WTC11 (cell line): ENCODE results near the gene MRPL19. TPM values are rescaled to one million over a fixed set of nuclear protein-coding genes. Genes with fewer than 3 reads are reported as not detected.

Source experiments
- ATAC-seq: fragments of 200-7000 bp; cut with Tn5 transposase; 2 replicates; pipeline ENCODE4 v1.10.0; 2021; ENCODE audit warnings: mild to moderate bottlenecking, moderate library complexity
- CTCF ChIA-PET: fragments of 300-600 bp; sonication (Branson Sonifier 250); formaldehyde crosslinking; loops from one replicate; lab custom pipeline; 2021; ENCODE audit warnings: antibody characterized with exemption; lab: Charles Lee
- POLR2A ChIA-PET: fragments of 350-600 bp; sonication (Branson Sonifier 250); formaldehyde crosslinking; loops from one replicate; lab custom pipeline; 2021; ENCODE audit warnings: antibody characterized with exemption; lab: Charles Lee
- DNase-seq: peaks from one replicate; pipeline ENCODE4 v3.0.0; 2021; ENCODE audit warnings: low spot score
- H3K27ac Mint-ChIP-seq: 2 replicates; pipeline ENCODE4 v1.8.0; 2021; ENCODE audit warnings: mixed read lengths
- H3K27me3 Mint-ChIP-seq: 2 replicates; pipeline ENCODE4 v1.8.0; 2021; ENCODE audit warnings: low read depth, mild to moderate bottlenecking, moderate library complexity, mixed read lengths
- H3K36me3 Mint-ChIP-seq: 2 replicates; pipeline ENCODE4 v1.8.0; 2021; ENCODE audit warnings: mixed read lengths
- H3K4me1 Mint-ChIP-seq: 2 replicates; pipeline ENCODE4 v1.8.0; 2022; ENCODE audit warnings: mixed read lengths
- H3K4me3 Mint-ChIP-seq: 2 replicates; pipeline ENCODE4 v1.8.0; 2021; ENCODE audit warnings: mild to moderate bottlenecking, moderate library complexity, mixed read lengths
- H3K9me3 Mint-ChIP-seq: 2 replicates; pipeline ENCODE4 v1.8.0; 2021; ENCODE audit warnings: mixed read lengths
- ARID4B ChIP-seq: sonication (generic); formaldehyde crosslinking; IDR thresholded peaks from 2 replicates; pipeline ENCODE4 v1.8.0; 2023; ENCODE audit warnings: missing genetic modification reagents, mild to moderate bottlenecking, borderline replicate concordance
- ATF1 ChIP-seq: sonication (generic); formaldehyde crosslinking; IDR thresholded peaks from 2 replicates; pipeline ENCODE4 v1.8.1; 2023; ENCODE audit warnings: mild to moderate bottlenecking, moderate library complexity, missing genetic modification reagents
- ATF6 ChIP-seq: sonication (generic); formaldehyde crosslinking; IDR thresholded peaks from 2 replicates; pipeline ENCODE4 v1.8.1; 2023; ENCODE audit warnings: mild to moderate bottlenecking, missing genetic modification reagents
- CBFB ChIP-seq: sonication (generic); formaldehyde crosslinking; IDR thresholded peaks from 2 replicates; pipeline ENCODE4 v1.8.1; 2022; ENCODE audit warnings: mild to moderate bottlenecking, low read depth, missing genetic modification reagents
- CREM ChIP-seq: sonication (generic); formaldehyde crosslinking; IDR thresholded peaks from 2 replicates; pipeline ENCODE4 v1.8.1; 2022; ENCODE audit warnings: mild to moderate bottlenecking, missing genetic modification reagents, moderate library complexity
- E2F1 ChIP-seq: sonication (generic); formaldehyde crosslinking; IDR thresholded peaks from 2 replicates; pipeline ENCODE4 v1.8.0; 2022; ENCODE audit warnings: mild to moderate bottlenecking, missing genetic modification reagents
- EMX1 ChIP-seq: fragments of 250-450 bp; sonication (Bioruptor Pico); IDR thresholded peaks from 2 replicates; pipeline ENCODE4 v1.8.0; 2021; ENCODE audit warnings: mild to moderate bottlenecking
- ETV6 ChIP-seq: sonication (generic); formaldehyde crosslinking; IDR thresholded peaks from 2 replicates; pipeline ENCODE4 v1.8.1; 2022; ENCODE audit warnings: mild to moderate bottlenecking, missing genetic modification reagents
- GTF2I ChIP-seq: fragments of 250-450 bp; sonication (Bioruptor Pico); conservative IDR thresholded peaks from 2 replicates; pipeline ENCODE4 v1.4.0; 2021; ENCODE audit warnings: mild to moderate bottlenecking
- IRF1 ChIP-seq: sonication (generic); formaldehyde crosslinking; IDR thresholded peaks from 2 replicates; pipeline ENCODE4 v1.8.0; 2023; ENCODE audit warnings: missing genetic modification reagents
- JAZF1 ChIP-seq: fragments of 250-450 bp; sonication (Bioruptor Pico); IDR thresholded peaks from 2 replicates; pipeline ENCODE4 v1.9.0; 2021; ENCODE audit warnings: moderate library complexity, mild to moderate bottlenecking, inconsistent platforms
- MAX ChIP-seq: sonication (generic); formaldehyde crosslinking; IDR thresholded peaks from 2 replicates; pipeline ENCODE4 v1.8.0; 2022; ENCODE audit warnings: mild to moderate bottlenecking, missing genetic modification reagents
- NFATC4 ChIP-seq: fragments of 250-450 bp; sonication (Bioruptor Pico); IDR thresholded peaks from 2 replicates; pipeline ENCODE4 v1.9.0; 2021; ENCODE audit warnings: mild to moderate bottlenecking
- PREB ChIP-seq: sonication (generic); formaldehyde crosslinking; IDR thresholded peaks from 2 replicates; pipeline ENCODE4 v1.8.1; 2022; ENCODE audit warnings: mild to moderate bottlenecking, missing genetic modification reagents, moderate library complexity, borderline replicate concordance
- SMAD3 ChIP-seq: sonication (generic); formaldehyde crosslinking; IDR thresholded peaks from 2 replicates; pipeline ENCODE4 v1.8.0; 2022; ENCODE audit warnings: missing genetic modification reagents, mild to moderate bottlenecking, borderline replicate concordance
- STAT6 ChIP-seq: sonication (generic); formaldehyde crosslinking; conservative IDR thresholded peaks from 2 replicates; pipeline ENCODE4 v1.8.1; 2023; ENCODE audit warnings: mild to moderate bottlenecking, low read depth, missing genetic modification reagents, moderate library complexity
- TEAD4 ChIP-seq: sonication (generic); formaldehyde crosslinking; IDR thresholded peaks from 2 replicates; pipeline ENCODE4 v1.8.0; 2022; ENCODE audit warnings: mild to moderate bottlenecking, missing genetic modification reagents
- ZNF138 ChIP-seq: sonication (generic); formaldehyde crosslinking; conservative IDR thresholded peaks from 2 replicates; pipeline ENCODE4 v1.8.1; 2022; ENCODE audit warnings: mild to moderate bottlenecking, moderate library complexity, missing genetic modification reagents
- ZNF317 ChIP-seq: sonication (generic); formaldehyde crosslinking; IDR thresholded peaks from 2 replicates; pipeline ENCODE4 v1.8.1; 2023; ENCODE audit warnings: low read depth, mild to moderate bottlenecking, moderate library complexity, missing genetic modification reagents, borderline replicate concordance
- total RNA-seq: library from RNA; stranded (reverse); gene quantifications from 3 replicates; pipeline ENCODE4 v1.2.3, GENCODE V29; 2021

Gene MRPL19
- total RNA-seq, 1 experiment from 2014 or later = 65.8 TPM

- peaks cover 9% of the 10 kb centered on the region for H3K9me3 Mint-ChIP-seq
- TF ChIP-seq CREM (CRISPR knock-in tag) (no peak), ATF6 (CRISPR knock-in tag) (no peak), SMAD3 (CRISPR knock-in tag) (no peak), ATF1 (CRISPR knock-in tag) (no peak), NFATC4 (CRISPR knock-in tag) (no peak), TEAD4 (CRISPR knock-in tag) (no peak), STAT6 (CRISPR knock-in tag) (no peak), EMX1 (CRISPR knock-in tag) (no peak), CBFB (no peak), PREB (CRISPR knock-in tag) (no peak)
- TF ChIP-seq, all 79 proteins: peak for 0
- H3K27ac Mint-ChIP-seq = no peak overlapping the region
- CTCF ChIA-PET = no interaction called here
- no peaks in the 10 kb centered on the region for H3K4me1 Mint-ChIP-seq
- no peaks in the 10 kb centered on the region for H3K36me3 Mint-ChIP-seq
- no peak overlapping the region for H3K4me3 Mint-ChIP-seq
- ATAC-seq (no peak), DNase-seq (no peak)
- POLR2A ChIA-PET = no interaction called here
- H3K27me3 Mint-ChIP-seq = no peaks in the 10 kb centered on the region; the same call in none of the 2 replicates
These were observed 25.4 kb upstream of the MRPL19 start for GRCh38 chr2:75621228-75621627.

GRCh38 chr2:75622500-75622899, 24.1 kb upstream of the MRPL19 start:
- Mint-ChIP-seq H3K36me3 (no peaks in the 10 kb centered on the region), H3K27ac (no peak overlapping the region), H3K27me3 (no peaks in the 10 kb centered on the region; the same call in none of the 2 replicates), H3K9me3 (peaks cover 5% of the 10 kb centered on the region), H3K4me3 (no peak overlapping the region), H3K4me1 (no peaks in the 10 kb centered on the region)
- ATAC-seq (no peak), DNase-seq (no peak)
- CTCF ChIA-PET = no interaction called here
- no peak for TF ChIP-seq E2F1
- TF ChIP-seq JAZF1 = no peak
- TF ChIP-seq MAX (CRISPR knock-in tag) = no peak
- TF ChIP-seq ZNF138 (CRISPR knock-in tag) = no peak
- TF ChIP-seq IRF1 = no peak
- POLR2A ChIA-PET = no interaction called here

- ChIA-PET CTCF (no interaction called here), POLR2A (no interaction called here)
- no peaks in the 10 kb centered on the region for H3K36me3 Mint-ChIP-seq
- no peak overlapping the region for H3K4me3 Mint-ChIP-seq
- ATAC-seq (no peak), DNase-seq (no peak)
- peaks cover under 1% of the 10 kb centered on the region; the same call in 1 of the 2 replicates for H3K9me3 Mint-ChIP-seq
- no peaks in the 10 kb centered on the region for H3K4me1 Mint-ChIP-seq
- no peaks in the 10 kb centered on the region; the same call in 1 of the 2 replicates for H3K27me3 Mint-ChIP-seq
- H3K27ac Mint-ChIP-seq = no peak overlapping the region
- TF ChIP-seq CBFB = no peak
- no peak for TF ChIP-seq TEAD4 (CRISPR knock-in tag)
- no peak for TF ChIP-seq E2F1
- TF ChIP-seq ETV6 (CRISPR knock-in tag) = no peak
- no peak for TF ChIP-seq ZNF317 (CRISPR knock-in tag)
- no peak for TF ChIP-seq GTF2I (CRISPR knock-in tag)
- no peak for TF ChIP-seq ARID4B (CRISPR knock-in tag)
These were observed 23.7 kb upstream of the MRPL19 start for GRCh38 chr2:75622929-75623328.
